Fibroblast of villous mesenchyme (primary cell): ENCODE data around the gene ZNF488. TPM values are rescaled to one million over a fixed set of nuclear protein-coding genes. Genes with fewer than 3 reads are reported as not detected.

ENCODE experiments used
- DNase-seq: peaks from one replicate; pipeline ENCODE4 v3.0.0-alpha.2; 2010; ENCODE audit warnings: low read depth
- H3K4me3 ChIP-seq: 2 replicates; pipeline ENCODE4 v1.5.1; 2011; ENCODE audit warnings: low read depth, mild to moderate bottlenecking, low read length
- CTCF ChIP-seq: IDR thresholded peaks from 2 replicates; pipeline ENCODE4 v1.5.1; 2012; ENCODE audit warnings: low read depth, mild to moderate bottlenecking, low read length; ENCODE audit not compliant: insufficient read depth
- total RNA-seq: library from RNA; depleted of rRNA; stranded (reverse); fragments of >200 nt; gene quantifications from 2 replicates; pipeline ENCODE4 v1.2.3, GENCODE V29; 2012

ZNF488 gene
- total RNA-seq, 1 donor = under 0.01 TPM

- DNase-seq = no peak
- no peak for TF ChIP-seq CTCF
- H3K4me3 ChIP-seq = no peak overlapping the region
These were observed 27.4 kb downstream of the ZNF488 start for GRCh38 chr10:47356708-47357107.

- no peak for TF ChIP-seq CTCF
- H3K4me3 ChIP-seq = no peak overlapping the region
- DNase-seq = no peak
These were observed 29.2 kb downstream of the ZNF488 start for GRCh38 chr10:47354900-47355299.

GRCh38 chr10:47354165-47354564, 29.9 kb downstream of the ZNF488 start:
- H3K4me3 ChIP-seq = no peak overlapping the region
- TF ChIP-seq CTCF = peak; percentile 36
- peak; percentile 19 for DNase-seq

GRCh38 chr10:47353351-47353750, 30.7 kb downstream of the ZNF488 start:
- TF ChIP-seq CTCF = no peak
- H3K4me3 ChIP-seq = no peak overlapping the region
- no peak for DNase-seq

GRCh38 chr10:47351899-47352815, 31.9 kb downstream of the ZNF488 start:
- no peak for DNase-seq
- no peak overlapping the region for H3K4me3 ChIP-seq
- no peak for TF ChIP-seq CTCF

GRCh38 chr10:47350671-47351640, 33.1 kb downstream of the ZNF488 start:
- H3K4me3 ChIP-seq = no peak overlapping the region
- no peak for DNase-seq
- TF ChIP-seq CTCF = no peak
